A549 (cell line): Measurements from ENCODE around the gene GRHL1.

Experiments
- CTCF ChIP-seq: fragments of >200 bp; sonication (Bioruptor Twin); formaldehyde crosslinking; IDR thresholded peaks from 3 replicates; pipeline ENCODE4 v1.5.1; 2016
- FOXS1 ChIP-seq: fragments of 250-450 bp; sonication (Bioruptor Pico); IDR thresholded peaks from 2 replicates; pipeline ENCODE4 v1.5.0; 2020; ENCODE audit warnings: mild to moderate bottlenecking, moderate library complexity
- MAFK ChIP-seq: fragments of 450-650 bp; IDR thresholded peaks from 2 replicates; pipeline ENCODE4 v1.6.1; 2014; ENCODE audit not compliant: partially characterized antibody

DNA sequence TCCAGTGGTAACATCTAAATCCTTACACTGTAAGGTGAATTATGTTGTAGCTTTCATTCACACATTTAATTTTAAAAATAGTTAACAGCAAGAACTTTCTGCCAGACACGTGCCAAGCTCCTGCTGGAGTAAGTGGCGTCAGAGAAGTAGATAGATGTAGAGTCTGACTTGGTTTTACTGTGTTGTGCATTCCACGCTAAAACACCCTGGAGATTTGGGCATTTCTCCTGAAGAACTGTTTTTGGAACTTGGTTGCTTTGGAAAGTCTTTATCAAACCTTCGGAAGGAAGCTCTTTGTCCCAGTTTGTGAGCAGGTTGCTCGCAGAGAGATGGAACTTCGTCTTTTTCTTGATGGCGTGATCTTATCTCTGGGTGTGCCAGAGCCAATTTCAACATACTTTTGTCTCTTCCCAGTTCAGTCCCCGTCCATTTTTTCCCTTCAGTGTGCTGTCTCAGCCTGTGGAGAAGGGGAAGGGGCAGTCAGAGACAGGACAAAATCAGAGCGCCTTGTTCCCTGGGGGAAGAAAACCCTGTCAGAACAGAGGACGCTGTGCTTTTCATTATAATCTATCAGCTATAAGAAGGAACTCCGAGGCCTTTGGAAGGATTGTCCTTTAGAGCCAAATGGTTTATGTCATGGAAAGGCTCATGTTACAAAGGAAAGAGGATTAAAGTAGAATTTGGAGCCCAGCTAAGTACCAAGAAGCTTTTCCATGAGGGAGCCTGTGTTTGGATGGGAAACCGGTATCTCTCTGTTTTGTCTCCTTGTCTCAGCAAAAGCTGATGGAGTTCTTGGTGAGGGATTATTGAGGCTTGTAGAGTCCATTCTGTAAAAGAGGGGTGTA is 18.9 kb downstream of the GRHL1 start:
- TF ChIP-seq CTCF (no peak), FOXS1 (no peak), MAFK (no peak)
